Hepatic stellate cell (primary cell): ENCODE data around the gene MTG1.
"Not testable (repeated sequence)": the region's sequence is repeated elsewhere in the genome, so short reads cannot be mapped to it uniquely, and the experiment has no call there.

Source experiments
- DNase-seq: peaks from one replicate; pipeline ENCODE4 v3.0.0; 2011; ENCODE audit warnings: low spot score

MTG1 gene

GRCh38 chr10:133378251-133379096 lies 15.5 kb upstream of the MTG1 start:
- peak; percentile 78 for DNase-seq

DNA sequence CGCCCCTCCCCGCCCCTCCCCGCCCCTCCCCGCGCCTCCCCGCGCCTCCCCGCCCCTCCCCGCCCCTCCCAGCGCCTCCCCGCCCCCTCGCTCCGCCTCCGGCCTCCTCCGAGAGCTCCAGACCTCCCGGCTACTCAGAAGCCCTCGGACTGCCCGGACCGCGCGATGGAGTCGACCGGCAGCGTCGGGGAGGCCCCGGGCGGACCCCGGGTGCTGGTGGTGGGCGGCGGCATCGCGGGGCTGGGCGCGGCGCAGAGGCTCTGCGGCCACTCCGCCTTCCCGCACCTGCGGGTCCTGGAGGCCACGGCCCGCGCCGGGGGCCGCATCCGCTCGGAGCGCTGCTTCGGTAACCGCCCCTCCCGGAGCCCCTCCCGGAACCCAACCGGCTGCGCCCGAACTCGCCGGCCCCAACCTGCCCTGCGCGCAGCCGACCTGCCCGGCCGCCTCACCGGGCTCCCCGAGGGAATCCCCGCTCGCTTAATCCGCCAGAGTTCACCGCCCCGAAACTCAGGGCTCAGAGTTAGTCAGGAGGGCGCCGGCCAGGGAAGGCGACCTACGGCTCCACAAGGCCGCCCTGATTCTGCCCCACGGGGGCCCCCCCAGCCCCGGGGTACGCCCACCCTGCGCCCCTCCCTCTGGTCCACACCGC lies 14.7 kb upstream of the MTG1 start, which contains the start of gene PAOX:
Gene PAOX (plus strand): TSS at position 111 of the 649 bp plus-strand sequence. CDS start 55 bp downstream, at position 166.
- DNase-seq: peak; percentile 88

- DNase-seq: no peak
Observed at GRCh38 chr10:133379801-133380666, 13.9 kb upstream of the MTG1 start.

DNA sequence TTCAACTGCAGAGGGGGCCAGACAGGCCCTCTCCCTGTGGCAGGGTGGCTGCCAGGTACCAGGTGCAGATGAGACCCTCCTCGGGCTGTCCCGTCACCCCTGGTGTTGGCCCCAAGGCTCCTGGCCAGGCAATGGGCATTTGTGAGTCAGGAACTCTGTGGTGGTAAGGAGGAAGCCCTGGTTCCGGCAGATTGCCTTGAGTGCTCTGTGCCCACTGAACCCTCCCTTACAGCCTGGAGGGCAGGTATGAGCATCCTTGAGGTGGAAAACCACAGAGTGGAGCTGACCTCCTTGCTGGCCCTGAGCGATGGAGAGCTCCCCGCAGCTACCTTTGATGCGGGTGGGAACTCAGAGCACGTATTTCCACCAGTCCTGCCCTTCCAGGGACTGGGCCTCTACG lies 12.9 kb upstream of the MTG1 start:
- DNase-seq: no peak

DNA sequence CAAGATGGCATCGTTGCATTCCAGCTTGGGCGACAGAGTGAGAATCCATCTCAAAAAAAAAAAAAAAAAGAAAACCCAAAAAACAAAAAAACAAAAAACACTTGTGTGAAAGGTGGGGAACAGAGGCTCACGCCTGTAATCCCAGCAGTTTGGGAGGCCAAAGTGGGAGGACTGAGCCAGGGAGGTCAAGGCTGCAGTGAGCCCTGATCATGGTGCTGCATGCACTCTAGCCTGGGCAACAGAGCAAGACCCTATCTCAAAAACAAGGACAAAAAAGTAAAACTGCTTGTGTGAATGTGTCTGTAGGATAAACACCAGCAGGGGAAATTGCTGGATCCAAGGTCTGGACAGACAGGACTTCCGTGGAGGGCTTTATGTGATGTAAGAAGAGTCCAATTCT lies 10.4 kb upstream of the MTG1 start:
- no peak for DNase-seq

DNA sequence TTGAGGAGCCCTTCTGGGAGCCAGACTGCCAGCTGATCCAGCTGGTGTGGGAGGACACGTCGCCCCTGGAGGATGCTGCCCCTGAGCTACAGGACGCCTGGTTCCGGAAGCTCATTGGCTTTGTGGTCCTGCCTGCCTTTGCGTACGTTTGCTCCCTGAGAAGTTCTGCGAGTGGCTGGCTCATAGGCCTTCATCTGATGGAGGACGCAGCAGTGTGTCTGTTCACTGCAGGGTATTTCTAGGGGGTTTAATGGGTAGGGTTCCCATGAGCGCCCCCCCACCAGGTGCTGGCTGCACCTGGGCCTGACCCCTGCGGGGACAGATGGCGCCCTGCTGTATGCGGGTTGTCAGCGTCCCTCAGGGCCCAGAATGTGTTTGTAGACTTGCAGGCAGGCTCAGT lies 9.9 kb upstream of the MTG1 start:
- DNase-seq: no peak

DNA sequence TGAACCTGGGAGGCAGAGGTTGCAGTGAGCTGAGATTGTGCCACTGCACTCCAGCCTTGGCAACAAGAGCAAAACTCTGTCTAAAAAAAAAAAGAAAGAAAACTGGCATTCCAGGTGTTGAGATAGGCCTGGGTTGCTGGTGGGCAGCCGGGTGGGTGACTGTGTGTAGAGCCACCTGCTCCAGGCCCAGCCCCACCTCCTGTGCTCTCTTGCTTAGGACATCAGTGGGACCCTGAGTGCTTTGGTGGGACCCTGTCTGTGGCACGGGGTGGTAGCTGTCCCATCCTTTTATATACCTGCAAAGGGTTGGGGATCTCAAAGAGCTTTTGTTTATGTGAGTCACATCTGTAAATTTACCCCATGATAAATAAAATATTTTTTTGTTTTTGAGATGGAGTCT lies 8.7 kb upstream of the MTG1 start:
- DNase-seq: no peak

DNA sequence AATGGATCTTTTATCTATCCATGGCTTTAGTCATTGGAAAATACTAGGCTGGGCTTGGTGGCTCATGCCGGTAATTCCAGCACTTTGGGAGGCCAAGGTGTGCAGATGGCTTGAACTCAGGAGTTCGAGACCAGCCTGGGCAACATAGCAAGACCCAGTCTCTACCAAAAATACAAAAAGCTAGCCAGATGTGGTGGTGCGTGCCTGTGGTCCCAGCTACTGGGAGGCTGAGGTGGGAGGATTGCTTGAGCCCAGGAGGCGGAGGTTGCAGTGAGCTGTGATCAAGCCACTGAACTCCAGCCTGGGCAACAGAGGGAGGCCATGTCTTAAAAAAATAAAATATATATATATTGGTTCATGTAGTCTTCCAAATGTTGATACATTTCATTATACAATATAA lies 7.0 kb upstream of the MTG1 start:
- not testable (repeated sequence) for DNase-seq

- DNase-seq: no peak
Observed at GRCh38 chr10:133388236-133388972, 5.6 kb upstream of the MTG1 start.

DNA sequence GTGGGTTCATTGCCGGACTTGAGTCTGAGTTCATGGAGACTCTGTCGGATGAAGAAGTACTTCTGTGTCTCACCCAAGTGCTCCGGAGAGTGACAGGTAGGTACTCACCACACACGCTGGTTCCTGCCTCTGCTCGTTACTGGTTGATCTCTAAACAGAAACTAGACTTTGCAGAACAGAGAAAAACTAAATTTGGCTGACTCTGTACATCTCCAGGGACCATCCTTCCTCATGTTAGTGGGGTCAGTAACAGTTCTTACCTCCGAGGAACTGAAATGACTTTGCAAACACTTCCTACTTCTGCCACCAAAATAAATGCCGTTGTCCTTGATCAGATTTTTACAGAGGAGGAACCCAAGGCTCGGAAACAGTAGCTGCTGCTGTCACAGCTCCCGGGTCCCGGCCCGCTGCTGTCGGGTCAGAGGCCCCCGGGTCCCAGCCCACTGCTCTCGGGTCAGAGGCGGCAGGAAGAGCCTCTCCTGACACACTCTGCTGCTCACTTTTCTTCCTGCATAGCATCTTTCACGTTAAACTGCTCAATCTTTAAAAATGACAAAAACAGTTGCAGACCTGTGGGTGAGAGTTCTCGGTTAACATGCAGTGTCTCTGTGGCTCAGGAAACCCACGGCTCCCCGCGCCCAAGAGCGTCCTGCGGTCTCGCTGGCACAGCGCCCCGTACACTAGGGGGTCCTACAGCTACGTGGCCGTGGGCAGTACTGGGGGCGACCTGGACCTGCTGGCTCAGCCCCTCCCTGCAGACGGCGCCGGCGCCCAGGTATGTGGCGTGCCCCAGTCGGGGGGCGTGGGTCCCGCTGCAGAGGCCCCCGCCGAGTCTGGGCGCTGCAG lies 4.8 kb upstream of the MTG1 start:
- DNase-seq: no peak

DNA sequence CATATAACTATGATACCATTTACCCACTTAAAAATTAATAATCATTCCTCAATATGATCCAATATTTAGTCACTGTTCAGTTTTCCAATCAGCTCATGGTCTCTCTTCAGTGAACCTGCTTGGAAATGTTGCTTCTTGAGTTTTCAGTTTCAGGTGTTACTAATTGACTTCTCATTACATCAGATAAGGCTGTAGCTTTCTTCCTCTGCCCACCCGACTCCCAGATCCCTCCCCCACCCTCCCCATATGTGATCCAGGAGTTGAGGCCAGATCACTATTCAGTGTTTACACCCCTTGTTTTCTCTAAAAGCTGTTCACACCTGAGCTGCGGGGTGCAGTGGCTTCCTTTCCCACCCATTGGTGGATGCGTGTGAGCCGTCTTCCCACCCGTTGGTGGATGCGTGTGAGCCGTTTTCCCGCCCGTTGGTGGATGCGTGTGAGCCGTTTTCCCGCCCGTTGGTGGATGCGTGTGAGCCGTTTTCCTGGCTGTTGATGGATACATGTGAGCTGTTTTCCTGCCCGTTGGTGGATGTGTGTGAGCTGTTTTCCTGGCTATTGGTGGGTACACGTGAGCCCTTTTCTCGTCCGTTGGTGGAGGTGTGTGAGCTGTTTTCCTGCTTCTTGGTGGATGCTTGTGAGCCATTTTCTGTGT lies 3.2 kb upstream of the MTG1 start:
- DNase-seq: no peak

DNA sequence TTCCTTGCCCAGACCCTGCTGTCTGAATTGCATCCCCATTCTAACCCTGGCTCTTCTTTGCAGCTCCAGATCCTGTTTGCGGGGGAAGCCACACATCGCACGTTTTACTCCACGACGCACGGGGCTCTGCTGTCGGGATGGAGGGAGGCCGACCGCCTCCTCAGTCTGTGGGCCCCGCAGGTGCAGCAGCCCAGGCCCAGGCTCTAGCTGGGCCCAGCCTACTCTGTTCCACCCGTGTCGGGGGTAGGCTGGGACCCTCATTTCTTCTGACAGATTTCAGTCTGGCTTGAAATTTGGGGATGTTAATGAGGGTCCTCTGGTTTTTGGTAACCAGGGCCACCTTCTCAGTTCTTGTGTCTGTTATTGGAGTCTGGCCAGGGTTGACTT lies 2.7 kb upstream of the MTG1 start:
- no peak for DNase-seq

DNA sequence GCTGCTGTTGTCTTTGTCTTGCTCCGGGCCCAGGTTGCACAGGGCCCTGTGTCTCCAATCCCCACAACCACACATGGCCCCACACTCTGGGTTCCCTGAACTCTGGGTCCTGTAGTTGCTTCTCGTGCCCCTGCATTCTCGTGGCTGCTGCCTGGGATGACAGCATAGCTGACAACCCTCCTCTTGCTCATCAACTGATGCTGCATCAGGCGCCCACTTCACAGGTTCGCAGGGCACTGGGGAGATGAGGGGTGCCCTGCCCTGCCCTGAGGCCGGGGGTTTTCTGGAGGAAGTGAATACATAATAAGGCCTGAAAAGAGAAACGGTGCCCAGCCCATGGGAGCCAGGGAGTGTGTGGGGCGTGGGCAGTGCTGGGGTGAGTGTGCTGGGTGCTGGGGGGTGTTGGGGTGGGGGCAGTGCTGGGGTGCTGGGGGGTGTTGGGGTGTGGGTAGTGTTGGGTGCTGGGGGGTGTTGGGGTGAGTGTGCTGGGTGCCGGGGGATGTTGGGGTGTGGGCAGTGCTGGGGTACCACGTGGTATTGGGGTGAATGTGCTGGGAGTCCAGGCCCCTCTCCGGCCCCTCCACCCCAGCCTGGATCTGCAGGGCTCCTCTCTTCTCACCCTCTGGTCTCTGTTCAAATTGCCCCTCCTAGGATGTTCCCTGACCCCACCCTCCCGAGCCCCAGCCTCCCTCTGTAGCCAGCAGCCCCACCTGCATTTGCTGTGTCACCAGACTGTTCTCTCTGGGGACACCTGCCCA lies 2.0 kb upstream of the MTG1 start:
- DNase-seq: no peak

- no peak for DNase-seq
Observed at GRCh38 chr10:133393401-133394063, 425 bp upstream of the MTG1 start.

DNA sequence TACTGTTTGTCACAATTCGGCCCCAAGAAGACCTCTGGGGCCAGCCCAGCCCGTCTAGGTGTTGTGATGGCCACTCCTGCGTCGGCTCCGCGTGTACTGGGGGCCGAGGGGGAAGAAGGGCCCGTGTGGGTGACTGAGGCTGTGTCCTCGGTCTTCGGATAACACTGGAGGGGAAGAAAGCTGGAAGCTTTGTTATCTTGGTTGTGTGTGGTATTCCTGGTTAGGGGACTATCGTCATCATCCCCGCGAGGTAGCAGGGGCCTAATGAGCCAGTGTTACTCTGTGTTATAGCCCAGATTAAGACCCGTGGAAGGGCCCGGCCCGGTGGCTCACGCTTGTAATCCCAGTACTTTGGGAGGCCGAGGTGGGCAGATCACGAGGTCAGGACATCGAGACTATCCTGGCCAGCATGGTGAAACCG lies 854 bp downstream of the MTG1 start:
- no peak for DNase-seq

- no peak for DNase-seq
Observed at GRCh38 chr10:133396035-133396624, 2.2 kb downstream of the MTG1 start.

GRCh38 chr10:133397938-133398337 lies 4.0 kb downstream of the MTG1 start:
- no peak for DNase-seq

- no peak for DNase-seq
Observed at GRCh38 chr10:133399123-133399601, 5.2 kb downstream of the MTG1 start.
